Panc1 (cell line): Measurements from ENCODE around the gene MAD1L1. TPM values are rescaled to one million over a fixed set of nuclear protein-coding genes. Genes with fewer than 3 reads are reported as not detected.

Experiments used
- ATAC-seq: fragments of 200-7000 bp; cut with Tn5 transposase; 2 replicates; pipeline ENCODE4 v1.9.1; 2020; ENCODE audit warnings: mild to moderate bottlenecking, moderate library complexity
- BruUV-seq: library from RNA; stranded (reverse); fragments of 400-500 nt; replicated peaks from 2 replicates; lab custom pipeline; 2021; lab: Mats Ljungman, UMichigan
- CTCF ChIA-PET: fragments of 300-600 bp; sonication (Branson Sonifier 250); formaldehyde crosslinking; loops from one replicate; lab custom pipeline; 2022; ENCODE audit warnings: antibody characterized with exemption; lab: Charles Lee
- POLR2A ChIA-PET: fragments of 300-600 bp; sonication (Branson Sonifier 250); formaldehyde crosslinking; loops from one replicate; lab custom pipeline; 2022; ENCODE audit warnings: antibody characterized with exemption; lab: Charles Lee
- DNase-seq: peaks from one replicate; pipeline ENCODE4 v3.0.0-alpha.2; 2010; ENCODE audit warnings: low read depth, low spot score
- H3K27ac ChIP-seq: 2 replicates; pipeline ENCODE4 v1.5.1; 2011; ENCODE audit warnings: mild to moderate bottlenecking, low read length, inconsistent platforms
- H3K27me3 ChIP-seq: fragments of 200-500 bp; sonication (Bioruptor generic); 2 replicates; pipeline ENCODE4 v1.6.0; 2014; ENCODE audit warnings: low read length, inconsistent platforms; ENCODE audit not compliant: control insufficient read depth, insufficient read depth
- H3K36me3 ChIP-seq: fragments of 200-500 bp; sonication (Bioruptor generic); 2 replicates; pipeline ENCODE4 v1.5.1; 2014; ENCODE audit warnings: inconsistent platforms, mild to moderate bottlenecking, low read length, moderate library complexity; ENCODE audit not compliant: control insufficient read depth, insufficient read depth
- H3K4me1 ChIP-seq: 2 replicates; pipeline ENCODE4 v1.5.1; 2011; ENCODE audit warnings: inconsistent platforms, mild to moderate bottlenecking, low read length, moderate library complexity; ENCODE audit not compliant: control insufficient read depth, insufficient read depth
- H3K4me3 ChIP-seq, 2 experiments: 2 replicates each; pipeline ENCODE4 v1.5.1; 2011 to 2012; ENCODE audit warnings: low read depth in 2 of 2, low read length in 2 of 2, mild to moderate bottlenecking in 2 of 2, inconsistent platforms in 1 of 2, moderate library complexity in 1 of 2
- H3K9me3 ChIP-seq: fragments of 200-500 bp; sonication (Bioruptor generic); 2 replicates; pipeline ENCODE4 v1.5.1; 2014; ENCODE audit warnings: low read depth, mild to moderate bottlenecking, inconsistent platforms, low read length, moderate library complexity; ENCODE audit not compliant: control insufficient read depth, insufficient read depth
- CTCF ChIP-seq: fragments of 450-650 bp; IDR thresholded peaks from 2 replicates; pipeline ENCODE4 v1.5.1; 2017; ENCODE audit warnings: mild to moderate bottlenecking
- POLR2AphosphoS5 ChIP-seq: IDR thresholded peaks from 2 replicates; pipeline ENCODE4 v1.6.1; 2012; ENCODE audit warnings: mild to moderate bottlenecking, low read depth, low read length, moderate library complexity
- REST ChIP-seq, 2 experiments: IDR thresholded peaks; 2 replicates each; pipeline ENCODE4 v1.6.1; 2011 to 2012; ENCODE audit warnings: low read depth in 2 of 2, control low read depth in 1 of 2, low read length in 1 of 2, mild to moderate bottlenecking in 1 of 2, moderate library complexity in 1 of 2; ENCODE audit not compliant: insufficient read depth in 1 of 2
- SIN3A ChIP-seq: IDR thresholded peaks from 2 replicates; pipeline ENCODE4 v1.6.1; 2012; ENCODE audit warnings: low read depth, mild to moderate bottlenecking, low read length, moderate library complexity, borderline replicate concordance; ENCODE audit not compliant: insufficient read depth
- TCF7L2 ChIP-seq: IDR thresholded peaks from 2 replicates; pipeline ENCODE4 v1.6.1; 2011; ENCODE audit warnings: mild to moderate bottlenecking, low read depth, low read length, inconsistent platforms
- in situ Hi-C: cut with HindIII; loops from 2 replicates; pipeline ENCODE4 v1.10.0; 2016; ENCODE audit warnings: low sequenced_read_pairs, low pct_unique_long_range_greater_than_20kb
- intact Hi-C: fragments of 100-400 bp; cut with micrococcal nuclease; formaldehyde crosslinking; loops from one replicate; pipeline ENCODE4 v1.10.0; 2022; ENCODE audit not compliant: unreplicated experiment
- total RNA-seq: library from RNA; stranded (reverse); gene quantifications from one replicate; pipeline ENCODE4 v1.2.1, GENCODE V29; 2021; ENCODE audit not compliant: unreplicated experiment

The MAD1L1 gene
- total RNA-seq, 1 experiment from 2014 or later, result 70.8 TPM

- Histone ChIP-seq H3K36me3 (no peaks in the 10 kb centered on the region), H3K9me3 (no peaks in the 10 kb centered on the region), H3K4me3 (no peak overlapping the region), H3K4me1 (no peaks in the 10 kb centered on the region), H3K27me3 (no peaks in the 10 kb centered on the region), H3K27ac (no peak overlapping the region)
- BruUV-seq, result no TSS peak
- intact Hi-C loops, result no loop called here
- TF ChIP-seq CTCF (no peak), POLR2AphosphoS5 (no peak), REST (IDR thresholded peaks at IDR 0.05; ENCODE audit: insufficient read depth in 1 of 2, low read depth in 2 of 2, low read length in 1 of 2) (no peak), TCF7L2 (no peak), SIN3A (no peak)
- ChIA-PET POLR2A (no interaction called here), CTCF (no interaction called here)
- ATAC-seq, result no peak
- DNase-seq, result no peak
- in situ Hi-C loops, result no loop called here
Observed at GRCh38 chr7:2044883-2045471, 187.8 kb downstream of the MAD1L1 start.

- Histone ChIP-seq H3K27ac (no peak overlapping the region), H3K27me3 (no peaks in the 10 kb centered on the region), H3K4me3 (no peak overlapping the region), H3K4me1 (no peaks in the 10 kb centered on the region), H3K36me3 (no peaks in the 10 kb centered on the region), H3K9me3 (no peaks in the 10 kb centered on the region)
- TF ChIP-seq REST (IDR thresholded peaks at IDR 0.05; ENCODE audit: insufficient read depth in 1 of 2, low read depth in 2 of 2, low read length in 1 of 2) (no peak), SIN3A (no peak), POLR2AphosphoS5 (no peak), CTCF (no peak), TCF7L2 (no peak)
- intact Hi-C loops, result no loop called here
- ChIA-PET CTCF (no interaction called here), POLR2A (no interaction called here)
- ATAC-seq (no peak), DNase-seq (no peak)
- BruUV-seq, result no TSS peak
- in situ Hi-C loops, result no loop called here
Observed at GRCh38 chr7:2044311-2044882, 188.3 kb downstream of the MAD1L1 start.
